Mesothelial cell of epicardium (in vitro differentiated cells): ENCODE results near the gene TUBGCP2. TPM values are rescaled to one million over a fixed set of nuclear protein-coding genes. Genes with fewer than 3 reads are reported as not detected.

Source experiments
- DNase-seq, 2 experiments: peaks; one replicate each; pipeline ENCODE4 v3.0.0; 2021; ENCODE audit warnings: low spot score in 2 of 2; ENCODE audit not compliant: unreplicated experiment in 2 of 2
- H3K27ac Mint-ChIP-seq: 2 replicates; pipeline ENCODE4 v1.8.0; 2021; ENCODE audit warnings: mixed read lengths
- H3K27me3 Mint-ChIP-seq: 2 replicates; pipeline ENCODE4 v1.8.0; 2021; ENCODE audit warnings: low read depth, mixed read lengths
- H3K36me3 Mint-ChIP-seq: 2 replicates; pipeline ENCODE4 v1.8.0; 2021; ENCODE audit warnings: mixed read lengths
- H3K4me1 Mint-ChIP-seq: 2 replicates; pipeline ENCODE4 v1.8.0; 2021; ENCODE audit warnings: mixed read lengths
- H3K4me3 Mint-ChIP-seq: 2 replicates; pipeline ENCODE4 v1.8.0; 2021; ENCODE audit warnings: mild to moderate bottlenecking, moderate library complexity, mixed read lengths
- H3K9me3 Mint-ChIP-seq: 2 replicates; pipeline ENCODE4 v1.8.0; 2021; ENCODE audit warnings: mixed read lengths
- CTCF ChIP-seq: fragments of 200-600 bp; sonication (generic); IDR thresholded peaks from one replicate; pipeline ENCODE4 v1.5.0; 2021; ENCODE audit warnings: antibody characterized with exemption; ENCODE audit not compliant: unreplicated experiment
- total RNA-seq: library from RNA; stranded (reverse); gene quantifications from 3 replicates; pipeline ENCODE4 v1.2.1, GENCODE V29; 2021

TUBGCP2 gene
- total RNA-seq, 1 donor from 2014 or later = 69.6 TPM

DNA sequence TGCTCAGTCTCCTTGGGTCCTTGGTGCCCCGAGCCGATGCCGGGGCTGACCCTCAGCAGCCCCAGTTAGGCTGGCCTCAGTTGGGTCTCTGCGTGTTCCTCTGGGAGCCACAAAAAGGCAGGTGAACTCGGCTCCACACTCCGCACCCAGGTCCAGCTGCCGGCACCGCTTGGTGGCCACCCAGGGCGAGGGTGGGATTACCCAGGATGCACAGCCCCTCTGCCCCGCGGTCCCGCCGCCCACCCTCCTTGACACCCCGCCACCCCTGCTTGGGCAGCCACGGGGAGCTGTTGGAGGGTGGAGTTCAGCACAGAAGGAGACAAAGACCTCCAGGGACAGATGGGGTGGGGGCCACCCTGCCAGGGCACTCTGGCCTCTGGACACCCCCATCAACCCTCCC is 53.3 kb downstream of the TUBGCP2 start:
- Mint-ChIP-seq H3K4me1 (peaks cover 18% of the 10 kb centered on the region), H3K27me3 (peaks cover 15% of the 10 kb centered on the region), H3K9me3 (no peaks in the 10 kb centered on the region), H3K4me3 (no peak overlapping the region), H3K36me3 (no peaks in the 10 kb centered on the region), H3K27ac (no peak overlapping the region)
- no peak for TF ChIP-seq CTCF
- DNase-seq = no peak

GRCh38 chr10:133254421-133255120 is 54.1 kb downstream of the TUBGCP2 start:
- Mint-ChIP-seq H3K4me3 (no peak overlapping the region), H3K9me3 (no peaks in the 10 kb centered on the region), H3K4me1 (peaks cover 18% of the 10 kb centered on the region), H3K27ac (no peak overlapping the region), H3K36me3 (no peaks in the 10 kb centered on the region), H3K27me3 (peaks cover 22% of the 10 kb centered on the region)
- DNase-seq = no peak
- no peak for TF ChIP-seq CTCF

- DNase-seq = no peak
- no peak for TF ChIP-seq CTCF
- Mint-ChIP-seq H3K36me3 (no peaks in the 10 kb centered on the region), H3K4me1 (peaks cover 18% of the 10 kb centered on the region), H3K4me3 (no peak overlapping the region), H3K27ac (no peak overlapping the region), H3K27me3 (peaks cover 23% of the 10 kb centered on the region), H3K9me3 (no peaks in the 10 kb centered on the region)
These were observed 55.2 kb downstream of the TUBGCP2 start for GRCh38 chr10:133253361-133253955.

DNA sequence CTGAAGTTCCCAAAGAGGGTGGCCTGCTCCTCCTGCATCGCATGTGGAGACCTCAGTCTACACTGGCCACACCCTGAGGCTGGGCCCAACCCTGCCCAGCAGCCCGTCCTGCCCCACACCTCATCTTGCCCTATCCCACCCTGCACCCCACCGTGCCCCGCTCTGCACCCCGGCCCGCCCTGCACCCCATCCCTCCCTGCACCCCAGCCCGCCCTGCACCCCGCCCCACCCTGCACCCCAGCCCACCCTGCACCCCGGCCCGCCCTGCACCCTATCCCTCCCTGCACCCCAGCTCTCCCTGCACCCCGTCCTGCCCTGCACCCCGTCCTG is 56.5 kb downstream of the TUBGCP2 start:
- H3K36me3 Mint-ChIP-seq = no peaks in the 10 kb centered on the region
- peaks cover 14% of the 10 kb centered on the region for H3K4me1 Mint-ChIP-seq
- H3K4me3 Mint-ChIP-seq = no peak overlapping the region
- no peak for TF ChIP-seq CTCF
- H3K27me3 Mint-ChIP-seq = peaks cover 19% of the 10 kb centered on the region
- no peak for DNase-seq
- no peak overlapping the region for H3K27ac Mint-ChIP-seq
- H3K9me3 Mint-ChIP-seq = no peaks in the 10 kb centered on the region

DNA sequence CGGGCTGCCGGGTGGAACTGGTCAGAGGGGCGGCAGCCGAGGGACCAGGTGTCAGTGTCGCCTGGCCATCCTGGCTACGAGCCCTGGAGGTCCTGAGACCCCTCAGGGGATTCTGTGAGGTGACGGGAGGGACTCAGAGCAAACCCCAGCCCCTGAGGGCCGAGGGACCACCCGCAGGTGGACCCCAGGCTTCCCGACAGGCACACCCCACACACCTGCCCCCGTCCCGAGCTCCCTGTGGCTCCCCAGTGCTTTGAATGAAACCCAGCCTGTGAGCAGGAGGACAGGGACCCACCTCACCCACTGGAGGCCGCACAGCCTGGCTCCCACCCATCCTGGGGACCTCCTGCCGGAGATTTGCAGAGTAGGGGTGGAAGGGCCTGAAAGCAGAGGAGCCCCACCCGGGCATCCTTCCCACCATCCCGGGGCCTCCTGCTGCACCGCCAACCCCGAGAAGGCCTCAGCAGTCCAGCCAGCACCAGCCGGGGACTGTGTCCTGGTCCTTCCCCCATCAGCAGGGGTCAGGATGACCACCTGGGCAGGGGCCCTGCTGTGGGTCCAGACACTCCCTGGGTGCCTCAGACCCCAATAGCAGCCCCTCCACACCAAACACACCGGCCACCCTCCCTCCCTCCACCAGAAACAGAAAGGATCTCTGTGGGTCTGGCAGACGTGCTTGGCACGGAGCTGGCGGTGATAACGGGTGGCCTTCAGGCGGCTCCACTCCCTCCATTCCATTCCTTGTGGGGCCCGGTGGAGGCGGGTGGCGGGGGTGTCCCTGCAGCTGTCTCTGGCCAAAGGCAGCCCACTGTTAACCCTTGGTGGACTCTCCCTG is 57.1 kb downstream of the TUBGCP2 start:
- peaks cover 18% of the 10 kb centered on the region for H3K27me3 Mint-ChIP-seq
- peaks cover 15% of the 10 kb centered on the region for H3K4me1 Mint-ChIP-seq
- DNase-seq = no peak
- no peak for TF ChIP-seq CTCF
- H3K4me3 Mint-ChIP-seq = no peak overlapping the region
- H3K9me3 Mint-ChIP-seq = no peaks in the 10 kb centered on the region
- no peaks in the 10 kb centered on the region for H3K36me3 Mint-ChIP-seq
- H3K27ac Mint-ChIP-seq = no peak overlapping the region
